Liver (tissue), 9 donors: ENCODE results near the gene PHOX2A. TPM values are rescaled to one million over a fixed set of nuclear protein-coding genes. Genes with fewer than 3 reads are reported as not detected.

Source experiments
- DNase-seq: peaks from one replicate; pipeline ENCODE4 v3.0.0-alpha.2; 2017; ENCODE audit warnings: low spot score
- H3K27ac ChIP-seq, 2 donors: one replicate each; pipeline ENCODE4 v1.7.0; 2013; ENCODE audit warnings: inconsistent platforms in 2 of 2, low read length in 2 of 2, control low read depth in 1 of 2, low read depth in 1 of 2, mild to moderate bottlenecking in 1 of 2
- H3K27me3 ChIP-seq, 4 donors: one replicate each; pipeline versions ENCODE4 v1.6.1 to v1.7.0; 2013; ENCODE audit warnings: low read length in 3 of 4, inconsistent platforms in 1 of 4, mild to moderate bottlenecking in 1 of 4, moderate library complexity in 1 of 4; ENCODE audit not compliant: control insufficient read depth in 4 of 4, insufficient read depth in 4 of 4
- H3K36me3 ChIP-seq, 4 donors: one replicate each; pipeline versions ENCODE4 v1.6.1 to v1.7.0; 2013; ENCODE audit warnings: low read length in 3 of 4, mild to moderate bottlenecking in 3 of 4, low read depth in 1 of 4, moderate library complexity in 1 of 4; ENCODE audit not compliant: control insufficient read depth in 4 of 4, insufficient read depth in 3 of 4
- H3K4me1 ChIP-seq, 4 donors: one replicate each; pipeline versions ENCODE4 v1.6.1 to v1.7.0; 2013; ENCODE audit warnings: low read length in 3 of 4, mild to moderate bottlenecking in 3 of 4, moderate library complexity in 1 of 4; ENCODE audit not compliant: control insufficient read depth in 4 of 4, insufficient read depth in 4 of 4
- H3K4me3 ChIP-seq, 3 donors: one replicate each; pipeline versions ENCODE4 v1.6.1 to v1.7.0; 2013; ENCODE audit warnings: low read length in 3 of 3, control low read depth in 1 of 3, low read depth in 1 of 3, mild to moderate bottlenecking in 1 of 3
- H3K9ac ChIP-seq, 2 donors: one replicate each; pipeline ENCODE4 v1.7.0; 2013; ENCODE audit warnings: low read length in 2 of 2, mild to moderate bottlenecking in 2 of 2, moderate library complexity in 2 of 2, control low read depth in 1 of 2, low read depth in 1 of 2
- H3K9me3 ChIP-seq, 4 donors: one replicate each; pipeline versions ENCODE4 v1.6.1 to v1.7.0; 2013; ENCODE audit warnings: low read length in 3 of 4; ENCODE audit not compliant: control insufficient read depth in 4 of 4
- ATF3 ChIP-seq: IDR thresholded peaks from 2 replicates; pipeline ENCODE4 v1.6.1; 2016; ENCODE audit warnings: antibody characterized with exemption
- CTCF ChIP-seq: fragments of 150-350 bp; IDR thresholded peaks from 2 replicates; pipeline ENCODE4 v1.5.1; 2017; ENCODE audit warnings: improper control_type of control experiment, low read depth, low read length; ENCODE audit not compliant: missing input control
- EGR1 ChIP-seq, 2 donors: IDR thresholded peaks; 2 replicates each; pipeline ENCODE4 v1.6.1; 2016 to 2018; ENCODE audit warnings: antibody characterized with exemption in 2 of 2, low read depth in 2 of 2
- FOXA1 ChIP-seq: IDR thresholded peaks from 2 replicates; pipeline ENCODE4 v1.6.1; 2016; ENCODE audit warnings: antibody characterized with exemption
- FOXA2 ChIP-seq: IDR thresholded peaks from 2 replicates; pipeline ENCODE4 v1.6.1; 2016; ENCODE audit warnings: antibody characterized with exemption
- GABPA ChIP-seq, 2 donors: IDR thresholded peaks in 1 of 2; conservative IDR thresholded peaks in 1 of 2; 2 replicates each; pipeline ENCODE4 v1.6.1; 2016; ENCODE audit warnings: antibody characterized with exemption in 2 of 2, mild to moderate bottlenecking in 1 of 2, moderate library complexity in 1 of 2
- HNF4A ChIP-seq, 2 donors: conservative IDR thresholded peaks; 2 replicates each; pipeline ENCODE4 v1.6.1; 2016; ENCODE audit warnings: antibody characterized with exemption in 2 of 2, mild to moderate bottlenecking in 2 of 2
- HNF4G ChIP-seq: IDR thresholded peaks from 2 replicates; pipeline ENCODE4 v1.6.1; 2016; ENCODE audit warnings: antibody characterized with exemption
- JUND ChIP-seq, 2 donors: IDR thresholded peaks; 2 replicates each; pipeline ENCODE4 v1.6.1; 2016; ENCODE audit warnings: antibody characterized with exemption in 2 of 2
- MAX ChIP-seq: IDR thresholded peaks from 2 replicates; pipeline ENCODE4 v1.6.1; 2016; ENCODE audit warnings: antibody characterized with exemption
- NR2F2 ChIP-seq: IDR thresholded peaks from 2 replicates; pipeline ENCODE4 v1.6.1; 2016; ENCODE audit warnings: antibody characterized with exemption
- RAD21 ChIP-seq, 2 donors: IDR thresholded peaks; 2 replicates each; pipeline ENCODE4 v1.6.1; 2016; ENCODE audit warnings: antibody characterized with exemption in 2 of 2, mild to moderate bottlenecking in 2 of 2
- REST ChIP-seq: IDR thresholded peaks from 2 replicates; pipeline ENCODE4 v1.6.1; 2016; ENCODE audit warnings: antibody characterized with exemption, mild to moderate bottlenecking
- RXRA ChIP-seq, 2 donors: IDR thresholded peaks; 2 replicates each; pipeline ENCODE4 v1.6.1; 2017 to 2018; ENCODE audit warnings: antibody characterized with exemption in 2 of 2, mild to moderate bottlenecking in 1 of 2
- SP1 ChIP-seq: IDR thresholded peaks from 2 replicates; pipeline ENCODE4 v1.6.1; 2018; ENCODE audit warnings: antibody characterized with exemption, mild to moderate bottlenecking
- TAF1 ChIP-seq: conservative IDR thresholded peaks from 2 replicates; pipeline ENCODE4 v1.6.1; 2016; ENCODE audit warnings: antibody characterized with exemption, mild to moderate bottlenecking
- YY1 ChIP-seq: IDR thresholded peaks from 2 replicates; pipeline ENCODE4 v1.6.1; 2016; ENCODE audit warnings: antibody characterized with exemption, mild to moderate bottlenecking
- ZBTB33 ChIP-seq: IDR thresholded peaks from 2 replicates; pipeline ENCODE4 v1.6.1; 2016; ENCODE audit warnings: antibody characterized with exemption
- WGBS: extraction: QIAGEN DNeasy Blood & Tissue Kit; methylation state at CpG from one replicate; pipeline ENCODE4 v1.1.7; 2013; 5-methylcytosine and 5-hydroxymethylcytosine counted together
- polyA plus RNA-seq, 2 donors: library from polyadenylated mRNA; stranded (reverse) in 1 of 2; unstranded in 1 of 2; fragments of 200-250 nt in 1 of 2; fragments of >200 nt in 1 of 2; fragmentation: Nextera tagmentation in 1 of 2; extraction: Ambion mirVana in 1 of 2; gene quantifications; one replicate each; pipeline versions ENCODE4 v1.2.1 to v1.2.3, GENCODE V29; 2013 to 2015
- total RNA-seq, 2 donors: library from RNA; depleted of rRNA; stranded (reverse); fragments of >200 nt; gene quantifications; one replicate each; pipeline ENCODE4 v1.2.3, GENCODE V29; 2014
- donor health status: healthy.
- donor health status: healthy.
- donor health status: healthy.
- donor health status: healthy.
- donor health status: healthy.

Gene PHOX2A
- total and polyA plus RNA-seq, 4 donors = not detected

DNA sequence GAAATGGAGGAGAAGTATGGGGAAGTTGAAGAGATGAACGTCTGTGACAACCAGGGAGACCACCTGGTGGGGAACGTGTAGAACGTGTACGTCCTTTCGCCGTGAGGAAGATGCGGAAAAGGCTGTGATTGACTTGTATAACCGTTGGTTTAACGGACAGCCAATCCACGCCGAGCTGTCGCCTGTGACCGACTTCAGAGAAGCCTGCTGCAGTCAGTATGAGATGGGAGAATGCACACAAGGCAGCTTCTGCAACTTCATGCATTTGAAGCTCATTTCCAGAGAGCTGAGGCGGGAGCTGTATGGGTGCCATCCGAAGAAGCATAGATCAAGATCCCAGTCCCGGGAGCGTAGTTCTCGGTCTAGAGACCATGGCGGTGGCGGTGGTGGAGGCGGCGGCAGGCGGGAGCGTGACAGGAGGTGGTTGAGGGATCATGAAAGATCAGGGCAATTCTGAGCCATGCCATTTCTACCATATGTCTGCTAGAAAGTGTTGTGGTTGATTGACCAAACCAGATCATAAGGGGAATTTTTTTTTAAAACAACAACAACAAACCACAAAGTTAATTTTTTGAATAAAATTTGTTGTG, 36.8 kb upstream of the PHOX2A start:
- Histone ChIP-seq H3K9me3 (no peaks in the 10 kb centered on the region), H3K27me3 (peaks cover 0 to 2% (median 0%) of the 10 kb centered on the region in 4 donors), H3K4me3 (no peak overlapping the region), H3K27ac (no peak overlapping the region), H3K36me3 (no peaks in the 10 kb centered on the region), H3K9ac (no peak overlapping the region), H3K4me1 (no peaks in the 10 kb centered on the region)
- WGBS = 93% methylated on average over 24 of the region's 24 CpGs
- TF ChIP-seq FOXA1 (no peak), ZBTB33 (no peak), REST (no peak), GABPA (IDR thresholded peaks at IDR 0.05 in 1 of 2, conservative IDR thresholded peaks at IDR 0.05 in 1 of 2) (no peak)
- DNase-seq = no peak

GRCh38 chr11:72280037-72280436, 36.1 kb upstream of the PHOX2A start:
- no peak for DNase-seq
- Histone ChIP-seq H3K9me3 (no peaks in the 10 kb centered on the region), H3K27me3 (peaks cover 0 to 2% (median 0%) of the 10 kb centered on the region in 4 donors), H3K9ac (no peak overlapping the region), H3K4me1 (no peaks in the 10 kb centered on the region), H3K27ac (no peak overlapping the region), H3K4me3 (no peak overlapping the region), H3K36me3 (no peaks in the 10 kb centered on the region)
- TF ChIP-seq FOXA1 = no peak
- no peak for TF ChIP-seq HNF4A (conservative IDR thresholded peaks at IDR 0.05)
- no peak for TF ChIP-seq JUND (IDR thresholded peaks at IDR 0.05)
- TF ChIP-seq TAF1 = no peak
- no peak for TF ChIP-seq MAX
- TF ChIP-seq HNF4G = no peak
- TF ChIP-seq ATF3 = no peak
- no peak for TF ChIP-seq RXRA (IDR thresholded peaks at IDR 0.05)
- TF ChIP-seq REST = no peak
- no peak for TF ChIP-seq CTCF
- TF ChIP-seq ZBTB33 = no peak
- TF ChIP-seq SP1 = no peak
- TF ChIP-seq NR2F2 = no peak
- no peak for TF ChIP-seq YY1
- TF ChIP-seq FOXA2 = no peak
- no peak for TF ChIP-seq EGR1 (IDR thresholded peaks at IDR 0.05; ENCODE audit: low read depth in 2 of 2)
- no peak for TF ChIP-seq RAD21 (IDR thresholded peaks at IDR 0.05)
- no peak for TF ChIP-seq GABPA (IDR thresholded peaks at IDR 0.05 in 1 of 2, conservative IDR thresholded peaks at IDR 0.05 in 1 of 2)
- WGBS = 84% methylated on average over 12 of the region's 12 CpGs
